B cell (primary cell): ENCODE results near the gene RAPH1.

Source experiments
- EZH2 ChIP-seq: IDR thresholded peaks from 2 replicates; pipeline ENCODE4 v1.6.1; 2012; ENCODE audit warnings: borderline replicate concordance, low read depth, mild to moderate bottlenecking, moderate library complexity, low read length; ENCODE audit not compliant: insufficient read depth, poor library complexity, severe bottlenecking
- TF ChIP-seq, protein P1 (sequence below): fragments of 200-600 bp; IDR thresholded peaks from one replicate; pipeline ENCODE4 v1.8.0; 2022; ENCODE audit warnings: antibody characterized with exemption, mild to moderate bottlenecking

- TF ChIP-seq, protein P1, sequence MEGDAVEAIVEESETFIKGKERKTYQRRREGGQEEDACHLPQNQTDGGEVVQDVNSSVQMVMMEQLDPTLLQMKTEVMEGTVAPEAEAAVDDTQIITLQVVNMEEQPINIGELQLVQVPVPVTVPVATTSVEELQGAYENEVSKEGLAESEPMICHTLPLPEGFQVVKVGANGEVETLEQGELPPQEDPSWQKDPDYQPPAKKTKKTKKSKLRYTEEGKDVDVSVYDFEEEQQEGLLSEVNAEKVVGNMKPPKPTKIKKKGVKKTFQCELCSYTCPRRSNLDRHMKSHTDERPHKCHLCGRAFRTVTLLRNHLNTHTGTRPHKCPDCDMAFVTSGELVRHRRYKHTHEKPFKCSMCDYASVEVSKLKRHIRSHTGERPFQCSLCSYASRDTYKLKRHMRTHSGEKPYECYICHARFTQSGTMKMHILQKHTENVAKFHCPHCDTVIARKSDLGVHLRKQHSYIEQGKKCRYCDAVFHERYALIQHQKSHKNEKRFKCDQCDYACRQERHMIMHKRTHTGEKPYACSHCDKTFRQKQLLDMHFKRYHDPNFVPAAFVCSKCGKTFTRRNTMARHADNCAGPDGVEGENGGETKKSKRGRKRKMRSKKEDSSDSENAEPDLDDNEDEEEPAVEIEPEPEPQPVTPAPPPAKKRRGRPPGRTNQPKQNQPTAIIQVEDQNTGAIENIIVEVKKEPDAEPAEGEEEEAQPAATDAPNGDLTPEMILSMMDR, result no peak
- TF ChIP-seq EZH2, result no peak
These were observed 2.0 kb downstream of the RAPH1 start for GRCh38 chr2:203532957-203533658.
